ENCODE data around the gene PPM1K. TPM values are rescaled to one million over a fixed set of nuclear protein-coding genes. Genes with fewer than 3 reads are reported as not detected.

PPM1K gene
- total RNA-seq, 2 experiments from 2014 or later = 71.0 to 78.1 TPM

GRCh38 chr4:88285235-88285653, 883 bp upstream of the PPM1K start:
- H3K4me3 ChIP-seq (ENCODE audit: low read length) = peak overlapping the region; percentile 90
- H3K36me3 Mint-ChIP-seq (ENCODE audit: low read depth) = peaks cover 20% of the 10 kb centered on the region
- H3K4me1 Mint-ChIP-seq (ENCODE audit: low read depth) = peaks cover 39% of the 10 kb centered on the region
- ChIA-PET CTCF (interaction anchor here (1.3 to 1.9 kb wide), 3 partner anchors 9 to 169 kb away, joined by 3 to 7 read pairs (median 4); partner anchors contain the start of gene HERC6), POLR2A (interaction anchor here (0.6 to 7.3 kb wide), 37 partner anchors 9 to 1350 kb away, joined by 3 to 155 read pairs (median 6); partner anchors contain the start of genes AFF1, HERC3, HERC5 and HERC6)
- H3K9me3 ChIP-seq (ENCODE audit: control insufficient read depth in 1 of 2, insufficient read depth in 1 of 2, low read length in 2 of 2) = no peaks in the 10 kb centered on the region
- TF ChIP-seq, protein P1, sequence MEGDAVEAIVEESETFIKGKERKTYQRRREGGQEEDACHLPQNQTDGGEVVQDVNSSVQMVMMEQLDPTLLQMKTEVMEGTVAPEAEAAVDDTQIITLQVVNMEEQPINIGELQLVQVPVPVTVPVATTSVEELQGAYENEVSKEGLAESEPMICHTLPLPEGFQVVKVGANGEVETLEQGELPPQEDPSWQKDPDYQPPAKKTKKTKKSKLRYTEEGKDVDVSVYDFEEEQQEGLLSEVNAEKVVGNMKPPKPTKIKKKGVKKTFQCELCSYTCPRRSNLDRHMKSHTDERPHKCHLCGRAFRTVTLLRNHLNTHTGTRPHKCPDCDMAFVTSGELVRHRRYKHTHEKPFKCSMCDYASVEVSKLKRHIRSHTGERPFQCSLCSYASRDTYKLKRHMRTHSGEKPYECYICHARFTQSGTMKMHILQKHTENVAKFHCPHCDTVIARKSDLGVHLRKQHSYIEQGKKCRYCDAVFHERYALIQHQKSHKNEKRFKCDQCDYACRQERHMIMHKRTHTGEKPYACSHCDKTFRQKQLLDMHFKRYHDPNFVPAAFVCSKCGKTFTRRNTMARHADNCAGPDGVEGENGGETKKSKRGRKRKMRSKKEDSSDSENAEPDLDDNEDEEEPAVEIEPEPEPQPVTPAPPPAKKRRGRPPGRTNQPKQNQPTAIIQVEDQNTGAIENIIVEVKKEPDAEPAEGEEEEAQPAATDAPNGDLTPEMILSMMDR (IDR thresholded peaks at IDR 0.05) = no peak
- H3K9me3 Mint-ChIP-seq = no peaks in the 10 kb centered on the region
- intact Hi-C loops (cut with DNase I, micrococcal nuclease) = loop anchor here (2.0 to 5.0 kb wide), 3 partner anchors 94 to 827 kb away; partner anchors contain the start of genes HERC5 (in 1 of the 2), HERC6 (in 1 of the 2) and TIGD2 (in 1 of the 2)
- ATAC-seq (ENCODE audit: poor library complexity) (no peak), DNase-seq (peak in 1 of 14 experiments; percentile 9)
- H3K27me3 ChIP-seq (ENCODE audit: control insufficient read depth in 1 of 2, insufficient read depth in 2 of 2, low read length in 2 of 2) = no peaks in the 10 kb centered on the region
- H3K27me3 Mint-ChIP-seq = no peaks in the 10 kb centered on the region
- peak overlapping the region; percentile 95 for H3K4me3 Mint-ChIP-seq
- H3K4me1 ChIP-seq (ENCODE audit: insufficient read depth, low read length) = peaks cover 25% of the 10 kb centered on the region
- H3K27ac ChIP-seq (ENCODE audit: low read depth in 1 of 2, low read length in 2 of 2) = peak overlapping the region; percentile 78 to 98
- H3K36me3 ChIP-seq (ENCODE audit: insufficient read depth, low read length) = no peaks in the 10 kb centered on the region
- peak overlapping the region; percentile 99 for H3K27ac Mint-ChIP-seq

DNA sequence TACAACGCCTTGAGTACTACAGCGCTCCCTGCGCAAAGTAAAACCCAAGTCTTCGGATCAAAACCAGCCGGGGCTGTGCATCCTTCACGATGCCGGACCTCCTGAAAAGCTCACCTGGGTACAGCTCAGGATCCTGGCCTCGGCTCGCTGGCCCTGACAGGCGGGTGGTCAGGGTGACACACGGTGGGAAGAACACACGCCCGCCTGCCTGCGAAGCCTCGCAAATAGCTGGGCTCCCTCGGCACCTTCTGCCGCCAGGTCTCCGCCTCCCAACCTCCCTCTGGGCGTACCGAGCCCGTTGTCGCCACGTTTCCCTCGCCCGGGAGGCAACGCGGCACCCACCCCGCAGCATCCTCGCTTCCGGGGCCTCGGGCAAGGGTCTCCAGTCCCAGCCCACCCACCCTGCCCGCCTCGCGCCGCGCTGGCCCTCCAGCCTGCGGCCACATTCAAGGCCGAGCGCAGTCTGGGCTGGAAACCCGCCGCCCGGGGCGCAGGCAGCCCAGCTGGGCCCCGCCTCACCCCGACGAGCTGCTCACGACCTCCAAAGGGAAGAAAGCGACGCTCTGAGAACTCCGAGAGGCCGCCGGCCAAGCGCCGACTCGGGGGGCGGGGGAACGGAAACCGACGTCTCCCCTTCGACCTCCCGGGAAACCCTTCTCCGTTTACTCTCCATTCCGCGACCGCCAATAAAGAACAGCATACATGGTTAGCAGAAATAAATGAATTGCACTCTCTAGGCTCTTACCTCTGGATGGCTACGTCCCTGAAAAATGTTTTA, 511 bp downstream of the PPM1K start:
- ChIA-PET POLR2A (interaction anchor here (0.6 to 7.3 kb wide), 53 partner anchors 8 to 1348 kb away, joined by 3 to 155 read pairs (median 5); partner anchors contain the start of genes AFF1, HERC3, HERC5 and HERC6), CTCF (interaction anchor here (0.6 to 1.9 kb wide), 8 partner anchors 8 to 526 kb away, joined by 3 to 7 read pairs (median 4); partner anchors contain the start of gene HERC6)
- intact Hi-C loops (cut with DNase I, micrococcal nuclease) = loop anchor here (1.0 to 5.0 kb wide), 9 partner anchors 37 to 1182 kb away; partner anchors contain the start of genes HERC3 (in 2 of the 2), HERC5 (in 2 of the 2), HERC6 (in 1 of the 2) and PYURF (in 1 of the 2)
- H3K27me3 ChIP-seq (ENCODE audit: control insufficient read depth in 1 of 2, insufficient read depth in 2 of 2, low read length in 2 of 2) = no peaks in the 10 kb centered on the region
- H3K4me1 ChIP-seq (ENCODE audit: insufficient read depth, low read length) = peaks cover 34% of the 10 kb centered on the region
- DNase-seq (peak; percentile 49 to 89 (median 68)), ATAC-seq (ENCODE audit: poor library complexity) (peak; percentile 48)
- no peaks in the 10 kb centered on the region for H3K9me3 Mint-ChIP-seq
- H3K27ac ChIP-seq (ENCODE audit: low read depth in 1 of 2, low read length in 2 of 2) = peak overlapping the region; percentile 98
- peaks cover 20% of the 10 kb centered on the region for H3K36me3 Mint-ChIP-seq (ENCODE audit: low read depth)
- H3K27ac Mint-ChIP-seq = peak overlapping the region; percentile 99
- TF ChIP-seq, protein P1 (IDR thresholded peaks at IDR 0.05) = no peak
- peak overlapping the region; percentile 95 for H3K4me3 Mint-ChIP-seq
- H3K4me3 ChIP-seq (ENCODE audit: low read length) = peak overlapping the region; percentile 90
- no peaks in the 10 kb centered on the region for H3K9me3 ChIP-seq (ENCODE audit: control insufficient read depth in 1 of 2, insufficient read depth in 1 of 2, low read length in 2 of 2)
- no peaks in the 10 kb centered on the region for H3K36me3 ChIP-seq (ENCODE audit: insufficient read depth, low read length)
- no peaks in the 10 kb centered on the region for H3K27me3 Mint-ChIP-seq
- peaks cover 51% of the 10 kb centered on the region for H3K4me1 Mint-ChIP-seq (ENCODE audit: low read depth)

GRCh38 chr4:88280228-88280795, 4.0 kb downstream of the PPM1K start:
- TF ChIP-seq, protein P1 (IDR thresholded peaks at IDR 0.05) = no peak
- no peak for ATAC-seq (ENCODE audit: poor library complexity)
- ChIA-PET POLR2A (interaction anchor here (0.6 to 7.3 kb wide), 3 partner anchors 35 to 183 kb away, joined by 3 to 155 read pairs (median 5); partner anchors contain the start of gene HERC5), CTCF (interaction anchor here (1.6 kb wide), 1 partner anchor 99 kb away, joined by 4 read pairs; the partner anchor contains the start of gene HERC6)
- H3K27ac Mint-ChIP-seq = peak overlapping the region; percentile 74
- DNase-seq = no peak
- H3K4me1 Mint-ChIP-seq (ENCODE audit: low read depth) = peaks cover 76% of the 10 kb centered on the region
- intact Hi-C loops (cut with DNase I, micrococcal nuclease) = loop anchor here (5.0 kb wide), 4 partner anchors 242 to 1178 kb away; partner anchors contain the start of genes HERC3 (in 2 of the 2) and PYURF (in 1 of the 2)
- Histone ChIP-seq H3K36me3 (ENCODE audit: insufficient read depth, low read length) (peaks cover 23% of the 10 kb centered on the region), H3K9me3 (ENCODE audit: control insufficient read depth in 1 of 2, insufficient read depth in 1 of 2, low read length in 2 of 2) (no peaks in the 10 kb centered on the region), H3K27me3 (ENCODE audit: control insufficient read depth in 1 of 2, insufficient read depth in 2 of 2, low read length in 2 of 2) (no peaks in the 10 kb centered on the region), H3K27ac (ENCODE audit: low read depth in 1 of 2, low read length in 2 of 2) (no peak overlapping the region), H3K4me1 (ENCODE audit: insufficient read depth, low read length) (peaks cover 41% of the 10 kb centered on the region), H3K4me3 (ENCODE audit: low read length) (no peak overlapping the region)
- H3K4me3 Mint-ChIP-seq = peak overlapping the region; percentile 63
- no peaks in the 10 kb centered on the region for H3K27me3 Mint-ChIP-seq
- H3K9me3 Mint-ChIP-seq = no peaks in the 10 kb centered on the region
- H3K36me3 Mint-ChIP-seq (ENCODE audit: low read depth) = peaks cover 52% of the 10 kb centered on the region
